ENCODE results near the gene MAGI1. TPM values are rescaled to one million over a fixed set of nuclear protein-coding genes. Genes with fewer than 3 reads are reported as not detected.

Gene MAGI1
- polyA plus RNA-seq, 1 experiment: 14.2 TPM

GRCh38 chr3:66010348-66010738 is 28.4 kb downstream of the MAGI1 start:
- H3K27me3 ChIP-seq (ENCODE audit: control insufficient read depth, insufficient read depth, low read length): no peaks in the 10 kb centered on the region
- TF ChIP-seq CTCF (IDR thresholded peaks at IDR 0.05; ENCODE audit: low read depth, low read length): no peak
- no peaks in the 10 kb centered on the region for H3K9me3 ChIP-seq (ENCODE audit: control insufficient read depth, insufficient read depth, low read length)
- POLR2A ChIA-PET: no interaction called here
- H3K27ac ChIP-seq (ENCODE audit: low read depth, low read length): no peak overlapping the region
- DNase-seq (ENCODE audit: low read depth, low spot score): no peak
- CTCF ChIA-PET: no interaction called here
- H3K4me3 ChIP-seq (ENCODE audit: low read depth, low read length): no peak overlapping the region

GRCh38 chr3:66004244-66004643 is 34.5 kb downstream of the MAGI1 start:
- Histone ChIP-seq H3K4me3 (ENCODE audit: low read depth, low read length) (no peak overlapping the region), H3K9me3 (ENCODE audit: control insufficient read depth, insufficient read depth, low read length) (no peaks in the 10 kb centered on the region; the same call in 1 of the 2 replicates), H3K27ac (ENCODE audit: low read depth, low read length) (no peak overlapping the region), H3K27me3 (ENCODE audit: control insufficient read depth, insufficient read depth, low read length) (no peaks in the 10 kb centered on the region)
- DNase-seq (ENCODE audit: low read depth, low spot score): no peak
- TF ChIP-seq CTCF (IDR thresholded peaks at IDR 0.05; ENCODE audit: low read depth, low read length): no peak
- ChIA-PET POLR2A (no interaction called here), CTCF (no interaction called here)

GRCh38 chr3:66001626-66002025 is 37.1 kb downstream of the MAGI1 start:
- no peaks in the 10 kb centered on the region for H3K27me3 ChIP-seq (ENCODE audit: control insufficient read depth, insufficient read depth, low read length)
- no peak overlapping the region for H3K27ac ChIP-seq (ENCODE audit: low read depth, low read length)
- no peak for TF ChIP-seq CTCF (IDR thresholded peaks at IDR 0.05; ENCODE audit: low read depth, low read length)
- H3K9me3 ChIP-seq (ENCODE audit: control insufficient read depth, insufficient read depth, low read length): no peaks in the 10 kb centered on the region; the same call in 1 of the 2 replicates
- CTCF ChIA-PET: interaction anchor here (0.6 to 0.7 kb wide), 2 partner anchors 37 to 203 kb away, joined by 3 to 7 read pairs; partner anchors contain the start of gene MAGI1
- POLR2A ChIA-PET: no interaction called here
- H3K4me3 ChIP-seq (ENCODE audit: low read depth, low read length): no peak overlapping the region
- DNase-seq (ENCODE audit: low read depth, low spot score): no peak

- ChIA-PET CTCF (interaction anchor here (0.7 kb wide), 1 partner anchor 37 kb away, joined by 3 read pairs; no protein-coding TSS in a partner anchor), POLR2A (no interaction called here)
- DNase-seq (ENCODE audit: low read depth, low spot score): no peak
- Histone ChIP-seq H3K4me3 (ENCODE audit: low read depth, low read length) (no peak overlapping the region), H3K27ac (ENCODE audit: low read depth, low read length) (no peak overlapping the region), H3K9me3 (ENCODE audit: control insufficient read depth, insufficient read depth, low read length) (no peaks in the 10 kb centered on the region; the same call in 1 of the 2 replicates), H3K27me3 (ENCODE audit: control insufficient read depth, insufficient read depth, low read length) (no peaks in the 10 kb centered on the region)
- TF ChIP-seq CTCF (IDR thresholded peaks at IDR 0.05; ENCODE audit: low read depth, low read length): no peak
Observed at GRCh38 chr3:66000506-66000905, 38.2 kb downstream of the MAGI1 start.

GRCh38 chr3:65999606-66000005 is 39.1 kb downstream of the MAGI1 start:
- no peaks in the 10 kb centered on the region; the same call in 1 of the 2 replicates for H3K9me3 ChIP-seq (ENCODE audit: control insufficient read depth, insufficient read depth, low read length)
- DNase-seq (ENCODE audit: low read depth, low spot score): no peak
- no peak for TF ChIP-seq CTCF (IDR thresholded peaks at IDR 0.05; ENCODE audit: low read depth, low read length)
- H3K27ac ChIP-seq (ENCODE audit: low read depth, low read length): no peak overlapping the region
- ChIA-PET CTCF (no interaction called here), POLR2A (no interaction called here)
- H3K27me3 ChIP-seq (ENCODE audit: control insufficient read depth, insufficient read depth, low read length): no peaks in the 10 kb centered on the region
- no peak overlapping the region for H3K4me3 ChIP-seq (ENCODE audit: low read depth, low read length)
